Thoracic aorta (tissue), 2 donors: ENCODE measurements around the gene SLC17A1. TPM values are rescaled to one million over a fixed set of nuclear protein-coding genes. Genes with fewer than 3 reads are reported as not detected.

Experiments used
- ATAC-seq: fragments of 150-250 bp; one replicate; pipeline ENCODE4 v1.8.0; 2017; ENCODE audit warnings: low read depth; ENCODE audit not compliant: insufficient number of reproducible peaks, low FRiP score
- DNase-seq: peaks from one replicate; pipeline ENCODE4 v3.0.0-alpha.2; 2020; ENCODE audit warnings: low spot score
- H3K27ac ChIP-seq, 2 donors: fragments of 200-600 bp; sonication (generic); 1 replicate in 1 of 2; 2 replicates in 1 of 2; pipeline ENCODE4 v1.5.1; 2016; ENCODE audit warnings: mild to moderate bottlenecking in 2 of 2, moderate library complexity in 2 of 2
- H3K27me3 ChIP-seq: fragments of 200-600 bp; sonication (generic); replicated peaks from 2 replicates; pipeline ENCODE4 v1.6.0; 2016; ENCODE audit warnings: mild to moderate bottlenecking; ENCODE audit not compliant: insufficient read depth
- H3K36me3 ChIP-seq: fragments of 200-600 bp; sonication (generic); one replicate; pipeline ENCODE4 v1.5.1; 2016
- H3K4me1 ChIP-seq, 2 donors: fragments of 200-600 bp; sonication (generic); 1 replicate in 1 of 2; 2 replicates in 1 of 2; pipeline versions ENCODE4 v1.5.1 to v1.6.0; 2016; ENCODE audit warnings: low read depth in 2 of 2, mild to moderate bottlenecking in 1 of 2; ENCODE audit not compliant: control insufficient read depth in 1 of 2
- H3K4me3 ChIP-seq: fragments of 200-600 bp; sonication (generic); 2 replicates; pipeline ENCODE4 v1.5.1; 2016; ENCODE audit warnings: mild to moderate bottlenecking
- H3K9me3 ChIP-seq: fragments of 200-600 bp; sonication (generic); 2 replicates; pipeline ENCODE4 v1.5.1; 2016
- CTCF ChIP-seq: fragments of 200-600 bp; sonication (generic); IDR thresholded peaks from one replicate; pipeline ENCODE4 v1.5.1; 2019; ENCODE audit warnings: antibody characterized with exemption
- total RNA-seq, 2 donors: library from RNA; depleted of rRNA; stranded (reverse); fragments of >200 nt; gene quantifications; one replicate each; pipeline versions ENCODE4 v1.1.0 to v1.2.3, GENCODE V29; 2016

SLC17A1 gene
- total RNA-seq, 2 donors from 2014 or later, result not detected

GRCh38 chr6:25844518-25844917 is 12.7 kb upstream of the SLC17A1 start:
- Histone ChIP-seq H3K27ac (no peak overlapping the region), H3K4me1 (no peaks in the 10 kb centered on the region), H3K9me3 (no peaks in the 10 kb centered on the region), H3K36me3 (no peaks in the 10 kb centered on the region), H3K4me3 (no peak overlapping the region), H3K27me3 (no peaks in the 10 kb centered on the region)
- DNase-seq (no peak), ATAC-seq (no peak)
- TF ChIP-seq CTCF, result no peak

- Histone ChIP-seq H3K9me3 (no peaks in the 10 kb centered on the region), H3K4me1 (peaks cover 0 to 11% of the 10 kb centered on the region in 2 donors), H3K4me3 (no peak overlapping the region), H3K27me3 (no peaks in the 10 kb centered on the region), H3K27ac (no peak overlapping the region), H3K36me3 (no peaks in the 10 kb centered on the region)
- no peak for TF ChIP-seq CTCF
- DNase-seq (no peak), ATAC-seq (no peak)
Observed at GRCh38 chr6:25842526-25842925, 10.7 kb upstream of the SLC17A1 start.

- Histone ChIP-seq H3K27me3 (no peaks in the 10 kb centered on the region), H3K9me3 (no peaks in the 10 kb centered on the region), H3K36me3 (no peaks in the 10 kb centered on the region), H3K4me3 (peak overlapping the region; percentile 24), H3K27ac (peak overlapping the region; percentile 76 to 93), H3K4me1 (peaks cover 18 to 44% of the 10 kb centered on the region in 2 donors)
- no peak for TF ChIP-seq CTCF
- DNase-seq, result no peak
- ATAC-seq, result peak; percentile 80
Observed at GRCh38 chr6:25835442-25836283, 3.8 kb upstream of the SLC17A1 start.

GRCh38 chr6:25834950-25835349 is 3.1 kb upstream of the SLC17A1 start:
- H3K36me3 ChIP-seq, result no peaks in the 10 kb centered on the region
- H3K27ac ChIP-seq, result peak overlapping the region; percentile 76 to 93
- TF ChIP-seq CTCF, result no peak
- no peaks in the 10 kb centered on the region for H3K27me3 ChIP-seq
- peaks cover 18 to 44% of the 10 kb centered on the region in 2 donors for H3K4me1 ChIP-seq
- H3K9me3 ChIP-seq, result no peaks in the 10 kb centered on the region
- ATAC-seq (no peak), DNase-seq (no peak)
- peak overlapping the region; percentile 24 for H3K4me3 ChIP-seq

GRCh38 chr6:25833136-25833535 is 1.3 kb upstream of the SLC17A1 start:
- DNase-seq (no peak), ATAC-seq (no peak)
- TF ChIP-seq CTCF, result no peak
- Histone ChIP-seq H3K4me1 (peaks cover 18 to 40% of the 10 kb centered on the region in 2 donors), H3K36me3 (no peaks in the 10 kb centered on the region), H3K4me3 (no peak overlapping the region), H3K27me3 (no peaks in the 10 kb centered on the region), H3K27ac (no peak overlapping the region), H3K9me3 (no peaks in the 10 kb centered on the region)
